Medulla oblongata (tissue), 1 donor: ENCODE results near the gene DHX57.

Experiments
- DNase-seq: peaks from one replicate; pipeline ENCODE4 v3.0.0-alpha.2; 2015; ENCODE audit errors: extremely low spot score

Gene DHX57

GRCh38 chr2:38750891-38751595 is 124.7 kb downstream of the DHX57 start, which contains the start of gene SRSF7:
Gene SRSF7 (minus strand): TSS chr2:38751361. CDS start chr2:38751256, 105 bp downstream.
- peak; percentile 99 for DNase-seq

DNA sequence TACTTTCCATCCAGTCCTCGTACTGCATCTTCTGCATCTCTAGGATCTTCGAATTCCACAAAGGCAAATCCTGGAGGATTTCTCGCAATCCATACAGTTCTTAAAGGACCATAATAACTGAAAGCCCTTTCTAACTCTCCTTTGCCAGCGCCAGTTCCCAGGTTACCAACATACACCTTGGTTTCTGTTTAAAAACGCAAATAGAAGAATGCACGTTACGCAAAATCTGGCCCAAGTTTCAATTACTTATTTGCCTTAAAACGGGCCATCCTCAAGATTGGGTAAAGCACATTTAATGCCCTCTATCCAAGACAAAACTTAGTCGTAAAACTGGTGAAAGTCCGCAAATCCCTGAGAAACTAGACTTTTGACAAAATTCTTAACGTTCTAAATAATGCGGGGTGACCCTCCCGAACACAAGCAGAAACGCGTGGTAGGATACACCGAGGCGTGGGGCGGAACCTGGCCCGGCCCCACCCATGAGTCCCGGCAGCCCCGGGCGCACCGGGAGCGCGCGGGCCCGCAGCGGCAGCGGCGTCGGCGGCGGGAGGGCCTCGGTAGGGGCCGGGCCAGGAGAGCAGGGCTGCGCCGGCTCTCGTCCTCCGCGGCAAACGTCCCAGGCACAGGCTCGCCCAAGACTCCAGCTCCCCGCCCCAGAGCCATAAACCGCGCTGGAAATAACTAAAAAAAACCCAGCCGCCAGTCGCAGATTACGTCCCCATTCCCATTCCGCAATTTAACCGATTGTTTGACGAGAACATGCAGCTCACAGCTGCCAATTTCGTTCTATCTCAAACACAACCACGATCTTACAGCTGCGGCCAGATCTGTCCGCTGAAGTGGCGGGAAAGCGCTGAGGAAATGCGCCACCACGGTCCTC is 125.5 kb downstream of the DHX57 start:
- DNase-seq: peak; percentile 63

DNA sequence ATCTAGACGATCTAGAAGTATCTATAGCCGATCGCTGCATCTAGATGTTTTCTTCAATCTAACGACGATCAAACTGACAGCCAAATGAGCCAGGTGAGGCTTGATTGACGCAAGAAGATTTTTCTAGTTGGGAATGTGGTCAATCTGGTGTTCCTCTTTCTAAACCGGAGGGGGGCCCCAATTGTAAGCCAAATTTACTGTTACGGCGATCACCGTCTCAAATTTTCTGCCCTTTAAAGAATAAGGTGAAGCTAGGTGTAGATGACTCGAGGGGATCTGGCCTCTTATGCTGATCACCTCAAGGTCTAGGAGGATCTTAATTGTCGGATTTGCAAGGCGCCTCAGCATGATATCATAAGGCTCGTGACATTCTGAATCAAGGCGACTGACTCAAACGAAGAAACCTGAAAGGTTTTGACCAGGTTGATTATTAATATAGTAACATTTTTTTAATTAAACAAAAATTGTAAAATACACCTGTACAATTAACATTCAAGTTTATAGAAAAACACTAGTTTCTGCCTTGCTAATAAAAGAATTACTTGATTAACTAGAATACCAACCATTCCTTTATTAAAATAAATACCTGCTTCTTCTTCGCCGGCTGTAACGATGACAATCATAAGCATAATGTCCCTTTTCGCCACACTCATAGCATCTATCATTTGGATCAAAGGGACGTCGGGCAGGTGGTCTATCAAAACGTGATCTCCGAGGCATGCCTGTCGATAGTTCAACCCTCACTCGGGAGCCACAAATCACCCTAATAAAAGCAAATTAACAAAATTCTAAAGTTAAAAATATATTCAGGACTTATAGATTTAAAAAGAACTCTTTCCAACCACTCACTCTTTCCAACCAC is 126.6 kb downstream of the DHX57 start:
- no peak for DNase-seq

DNA sequence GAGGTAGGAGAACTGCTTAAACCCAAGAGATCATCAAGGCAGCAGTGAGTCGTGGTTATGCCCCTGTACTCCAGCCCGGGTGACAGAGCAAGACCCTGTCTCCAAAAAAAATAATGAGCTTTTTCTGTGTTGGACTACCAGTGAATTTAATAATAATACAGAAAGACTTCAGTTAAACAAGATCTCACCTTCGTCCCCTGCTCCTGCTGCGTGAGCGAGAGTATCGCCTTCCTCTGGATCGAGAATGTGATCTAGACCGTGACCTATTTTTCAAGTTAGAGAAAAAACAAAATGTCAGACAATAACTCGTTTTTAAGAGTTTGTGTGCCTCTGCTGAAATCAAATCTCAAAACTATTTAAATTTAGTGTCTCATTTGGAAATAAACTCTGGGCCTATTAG is 127.3 kb downstream of the DHX57 start:
- DNase-seq: no peak

DNA sequence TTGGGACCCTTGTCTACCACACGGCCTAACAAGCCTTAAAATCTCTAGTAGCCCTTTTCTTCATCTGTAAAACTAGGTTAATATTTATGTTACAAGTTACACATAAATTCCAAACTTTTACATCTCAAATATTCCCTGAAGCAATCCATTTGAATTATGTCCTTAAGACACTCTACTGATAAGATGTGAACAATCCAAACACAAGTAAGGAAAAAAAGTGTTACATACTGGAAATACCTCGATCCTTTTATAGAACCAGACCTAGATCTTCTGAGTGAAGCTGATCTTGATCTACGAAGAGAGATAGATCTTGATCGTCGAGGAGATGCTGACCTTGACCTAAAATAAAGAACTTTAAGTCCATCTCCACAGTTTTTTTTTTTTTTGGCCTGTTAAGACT is 127.9 kb downstream of the DHX57 start:
- no peak for DNase-seq
